ENCODE results near the gene PHACTR3.

Gene PHACTR3

GRCh38 chr20:59823030-59823423 lies 218.7 kb downstream of the PHACTR3 start:
- DNase-seq: no peak

GRCh38 chr20:59823491-59824259 lies 219.3 kb downstream of the PHACTR3 start:
- no peak for DNase-seq

- no peak for DNase-seq
Observed at GRCh38 chr20:59824711-59825562, 220.6 kb downstream of the PHACTR3 start.

GRCh38 chr20:59825563-59825920 lies 221.2 kb downstream of the PHACTR3 start:
- DNase-seq: no peak

GRCh38 chr20:59825944-59826759 lies 221.8 kb downstream of the PHACTR3 start:
- peak; percentile 92 for DNase-seq

GRCh38 chr20:59827138-59828056 lies 223.1 kb downstream of the PHACTR3 start:
- DNase-seq: no peak

GRCh38 chr20:59828125-59829053 lies 224.0 kb downstream of the PHACTR3 start:
- no peak for DNase-seq

- DNase-seq: no peak
Observed at GRCh38 chr20:59829054-59829785, 224.9 kb downstream of the PHACTR3 start.

GRCh38 chr20:59829786-59830664 lies 225.7 kb downstream of the PHACTR3 start:
- no peak for DNase-seq

GRCh38 chr20:59830665-59831023 lies 226.3 kb downstream of the PHACTR3 start:
- DNase-seq: peak; percentile 72

GRCh38 chr20:59831024-59831915 lies 226.9 kb downstream of the PHACTR3 start:
- DNase-seq: peak; percentile 48

- DNase-seq: no peak
Observed at GRCh38 chr20:59831916-59832270, 227.6 kb downstream of the PHACTR3 start.

GRCh38 chr20:59832406-59833363 lies 228.3 kb downstream of the PHACTR3 start:
- no peak for DNase-seq

- DNase-seq: no peak
Observed at GRCh38 chr20:59835057-59835447, 230.7 kb downstream of the PHACTR3 start.

GRCh38 chr20:59835448-59836395 lies 231.4 kb downstream of the PHACTR3 start:
- DNase-seq: peak; percentile 67

- peak; percentile 67 for DNase-seq
Observed at GRCh38 chr20:59836767-59837166, 232.4 kb downstream of the PHACTR3 start.
